Hepatocyte (in vitro differentiated cells): ENCODE data around the gene PRCD. TPM values are rescaled to one million over a fixed set of nuclear protein-coding genes. Genes with fewer than 3 reads are reported as not detected.

Source experiments
- DNase-seq: peaks from one replicate; pipeline ENCODE4 v3.0.0-alpha.2; 2016; ENCODE audit warnings: low spot score
- H2AFZ ChIP-seq: fragments of 200-600 bp; sonication (generic); 2 replicates; pipeline ENCODE4 v1.6.0; 2016; ENCODE audit warnings: antibody characterized with exemption, mild to moderate bottlenecking
- H3K27ac ChIP-seq: fragments of 200-600 bp; sonication (generic); 2 replicates; pipeline ENCODE4 v1.5.1; 2016; ENCODE audit warnings: mild to moderate bottlenecking
- H3K27me3 ChIP-seq: fragments of 200-600 bp; sonication (generic); 2 replicates; pipeline ENCODE4 v1.6.1; 2016
- H3K36me3 ChIP-seq: fragments of 200-600 bp; sonication (generic); replicated peaks from 2 replicates; pipeline ENCODE4 v1.5.1; 2016; ENCODE audit warnings: low read depth; ENCODE audit not compliant: insufficient read depth
- H3K4me1 ChIP-seq: fragments of 200-600 bp; sonication (generic); 2 replicates; pipeline ENCODE4 v1.5.1; 2016; ENCODE audit warnings: mild to moderate bottlenecking, moderate library complexity; ENCODE audit not compliant: insufficient read depth
- H3K4me2 ChIP-seq: fragments of 200-600 bp; sonication (generic); 2 replicates; pipeline ENCODE4 v1.6.0; 2016
- H3K4me3 ChIP-seq: fragments of 200-600 bp; sonication (generic); 2 replicates; pipeline ENCODE4 v1.5.1; 2016; ENCODE audit warnings: mild to moderate bottlenecking
- H3K79me2 ChIP-seq: fragments of 200-600 bp; sonication (generic); 2 replicates; pipeline ENCODE4 v1.6.0; 2017; ENCODE audit warnings: mild to moderate bottlenecking
- H3K9me2 ChIP-seq: fragments of 200-600 bp; sonication (generic); replicated peaks from 2 replicates; pipeline ENCODE4 v1.6.0; 2017; ENCODE audit warnings: mild to moderate bottlenecking; ENCODE audit not compliant: insufficient read depth
- H3K9me3 ChIP-seq: fragments of 200-600 bp; sonication (generic); 2 replicates; pipeline ENCODE4 v1.5.1; 2016; ENCODE audit warnings: low read depth, mild to moderate bottlenecking
- H4K20me1 ChIP-seq: fragments of 200-600 bp; sonication (generic); 2 replicates; pipeline ENCODE4 v1.6.0; 2016; ENCODE audit warnings: mild to moderate bottlenecking; ENCODE audit not compliant: insufficient read depth, poor library complexity, severe bottlenecking
- CTCF ChIP-seq: fragments of 200-600 bp; sonication (generic); IDR thresholded peaks from 2 replicates; pipeline ENCODE4 v1.5.1; 2016; ENCODE audit warnings: antibody characterized with exemption, mild to moderate bottlenecking; ENCODE audit not compliant: poor library complexity
- EZH2 ChIP-seq: fragments of 200-600 bp; sonication (generic); IDR thresholded peaks from 2 replicates; pipeline ENCODE4 v1.6.1; 2016; ENCODE audit warnings: antibody characterized with exemption, mild to moderate bottlenecking, borderline replicate concordance
- EZH2phosphoT487 ChIP-seq: fragments of 200-600 bp; sonication (generic); IDR thresholded peaks from one replicate; pipeline ENCODE4 v1.6.1; 2018; ENCODE audit warnings: antibody characterized with exemption, mild to moderate bottlenecking, low read depth, moderate library complexity; ENCODE audit not compliant: unreplicated experiment, severe bottlenecking
- WGBS: methylation state at CpG from one replicate; pipeline ENCODE4 v1.1.6; 2016; ENCODE audit warnings: low lambda C conversion rate; ENCODE audit errors: missing lambda C conversion rate; 5-methylcytosine and 5-hydroxymethylcytosine counted together
- polyA plus RNA-seq: library from polyadenylated mRNA; unstranded; fragments of >200 nt; fragmentation: Nextera tagmentation; extraction: Ambion mirVana; gene quantifications from 2 replicates; pipeline ENCODE4 v1.2.1, GENCODE V29; 2016
- total RNA-seq: library from RNA; depleted of rRNA; stranded (reverse); fragments of >200 nt; gene quantifications from 2 replicates; pipeline ENCODE4 v1.2.3, GENCODE V29; 2014

The PRCD gene
- total RNA-seq = 2.0 and 2.7 TPM in 2 replicates
- 10.2 and 11.6 TPM in 2 replicates for polyA plus RNA-seq

DNA sequence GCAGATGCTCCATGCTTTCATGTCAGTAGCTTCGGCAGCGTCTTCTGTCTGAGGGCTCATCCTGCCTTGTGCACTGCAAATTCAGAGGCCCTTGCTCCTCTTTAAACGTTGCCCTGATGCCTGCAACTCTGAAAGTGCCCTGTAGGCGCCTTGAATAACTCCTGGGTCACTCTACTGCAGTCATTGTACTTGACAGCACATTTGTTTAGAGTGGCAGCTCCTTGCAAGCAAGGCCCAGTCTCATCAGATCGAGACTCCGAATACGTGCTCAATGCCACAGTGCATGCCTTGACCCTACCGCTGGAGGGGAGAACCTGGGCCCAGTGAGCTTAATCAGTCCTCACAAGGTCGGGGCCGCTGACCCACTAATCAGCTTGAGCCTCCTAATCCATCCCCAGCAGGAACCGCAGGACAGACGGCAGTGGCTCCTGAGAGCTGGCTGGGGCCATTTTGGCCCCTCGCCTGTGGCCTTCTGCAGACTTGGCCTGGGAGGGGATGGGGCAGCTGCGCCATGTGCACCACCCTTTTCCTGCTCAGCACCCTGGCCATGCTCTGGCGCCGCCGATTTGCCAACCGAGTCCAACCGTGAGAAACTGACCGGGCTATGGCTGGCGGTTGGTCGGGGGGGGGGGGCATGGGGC lies at the start of gene PRCD:
TSS of gene PRCD (plus strand) at position 414 of the 641 bp plus-strand sequence. CDS start at position 512, 98 bp downstream.
- H3K27ac ChIP-seq = no peak within 1 kb of the TSS
- no peaks in the 10 kb centered on the region for H3K9me2 ChIP-seq
- peak; percentile 3 for DNase-seq
- H2AFZ ChIP-seq = peak within 1 kb of the TSS; percentile 38
- H3K4me2 ChIP-seq = peak within 1 kb of the TSS; percentile 81
- H3K27me3 ChIP-seq = peaks cover 28% of the 10 kb centered on the region
- no peaks in the 10 kb centered on the region for H3K9me3 ChIP-seq
- peaks cover 36% of the 10 kb centered on the region for H3K4me1 ChIP-seq
- no peak within 1 kb of the TSS for H3K4me3 ChIP-seq
- no peaks in the 10 kb centered on the region for H4K20me1 ChIP-seq
- TF ChIP-seq EZH2 = no peak
- no peak for TF ChIP-seq EZH2phosphoT487
- no peak for TF ChIP-seq CTCF
- 81% methylated on average over 21 of the region's 22 CpGs for WGBS
- H3K79me2 ChIP-seq = no peaks in the 10 kb centered on the region
- no peaks in the 10 kb centered on the region for H3K36me3 ChIP-seq

DNA sequence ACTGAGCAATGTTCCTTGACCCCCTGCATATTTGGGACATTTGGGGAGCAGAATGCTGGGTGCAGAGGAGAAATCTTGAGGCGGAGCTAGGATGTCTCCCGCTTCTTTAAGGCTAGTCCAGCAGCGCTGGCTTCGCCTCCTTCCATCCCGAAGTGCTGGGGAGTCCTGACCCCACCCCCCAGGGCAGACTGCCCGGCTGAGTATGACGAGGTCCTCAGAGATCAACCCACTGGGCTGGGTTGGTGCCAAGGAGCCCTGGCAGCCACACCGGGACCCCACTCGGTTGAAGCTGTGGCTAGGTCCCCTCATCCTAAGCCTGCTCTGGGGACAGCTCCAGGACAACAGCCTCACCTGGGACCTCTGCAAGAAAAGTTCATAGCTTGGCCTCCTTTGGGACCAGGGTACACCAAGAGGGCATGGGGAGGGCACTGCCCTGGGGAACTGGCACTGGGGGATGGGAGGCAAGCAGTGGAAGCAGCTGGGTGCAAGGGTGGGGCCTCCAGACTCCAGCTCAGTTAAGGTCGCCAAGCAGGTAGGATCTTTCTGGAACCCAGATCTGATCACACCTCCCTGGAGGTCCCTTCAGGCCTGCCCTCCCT lies 49.6 kb upstream of the PRCD start:
- no peak overlapping the region for H2AFZ ChIP-seq
- H3K27me3 ChIP-seq = no peaks in the 10 kb centered on the region
- WGBS = 78% methylated on average over 10 of the region's 10 CpGs
- H3K4me2 ChIP-seq = no peak overlapping the region
- H3K27ac ChIP-seq = no peak overlapping the region
- H3K9me3 ChIP-seq = no peaks in the 10 kb centered on the region
- H3K79me2 ChIP-seq = no peaks in the 10 kb centered on the region
- no peaks in the 10 kb centered on the region for H4K20me1 ChIP-seq
- H3K9me2 ChIP-seq = no peaks in the 10 kb centered on the region
- no peaks in the 10 kb centered on the region for H3K36me3 ChIP-seq
- DNase-seq = no peak
- TF ChIP-seq EZH2phosphoT487 (no peak), EZH2 (no peak)
- peaks cover 19% of the 10 kb centered on the region for H3K4me1 ChIP-seq
- no peak overlapping the region for H3K4me3 ChIP-seq

DNA sequence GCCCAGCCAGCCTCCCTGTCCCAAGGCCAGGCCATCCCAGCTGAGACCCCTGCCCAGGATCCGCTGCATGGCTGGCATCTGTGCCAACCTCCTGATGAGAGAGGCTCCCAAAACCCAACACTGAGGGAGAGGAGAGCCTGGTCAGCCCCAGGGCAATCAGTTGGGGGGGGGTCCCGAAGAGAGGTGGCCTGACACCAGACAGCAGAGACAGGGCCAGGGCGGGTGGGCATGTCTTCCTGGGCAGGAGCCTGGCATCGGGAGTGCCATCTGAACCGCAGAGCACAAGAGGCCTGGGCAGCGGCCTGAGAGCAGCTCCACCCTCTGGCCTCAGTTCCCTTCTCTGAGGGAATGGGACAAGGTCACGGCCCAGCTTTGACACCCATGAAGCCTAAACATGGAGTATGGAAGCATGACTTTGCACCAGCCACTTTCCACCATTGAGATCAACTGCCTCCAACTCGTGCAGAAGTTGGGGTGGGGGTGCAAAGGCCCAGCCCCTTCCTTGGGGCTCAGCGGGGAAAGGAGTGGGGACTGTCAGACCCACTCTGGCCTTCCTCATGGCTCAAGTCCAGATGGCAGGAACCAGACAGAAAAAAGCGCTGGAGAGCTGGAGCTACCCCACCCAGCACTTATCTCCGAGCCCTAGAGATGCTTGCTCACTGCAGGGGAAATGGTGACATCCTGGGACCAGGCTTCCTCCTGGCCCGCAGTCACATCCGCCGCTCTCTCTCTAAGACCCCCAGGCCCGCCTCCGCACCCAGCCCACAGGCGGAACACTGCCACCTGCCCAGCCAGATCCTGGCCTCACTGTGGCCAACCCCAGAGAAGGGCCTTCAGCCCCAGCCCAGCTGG lies 48.3 kb upstream of the PRCD start:
- Histone ChIP-seq H3K4me3 (no peak overlapping the region), H3K4me1 (peaks cover 21% of the 10 kb centered on the region), H3K27ac (no peak overlapping the region), H3K27me3 (no peaks in the 10 kb centered on the region), H3K36me3 (no peaks in the 10 kb centered on the region), H3K9me3 (no peaks in the 10 kb centered on the region), H3K9me2 (no peaks in the 10 kb centered on the region), H2AFZ (no peak overlapping the region), H4K20me1 (no peaks in the 10 kb centered on the region), H3K4me2 (no peak overlapping the region), H3K79me2 (no peaks in the 10 kb centered on the region)
- WGBS = 94% methylated on average over 17 of the region's 17 CpGs
- TF ChIP-seq CTCF (no peak), EZH2phosphoT487 (no peak), EZH2 (no peak)
- no peak for DNase-seq
